Liver (tissue), 9 donors: ENCODE measurements around the gene KLHL42. TPM values are rescaled to one million over a fixed set of nuclear protein-coding genes. Genes with fewer than 3 reads are reported as not detected.

Experiments
- DNase-seq: peaks from one replicate; pipeline ENCODE4 v3.0.0-alpha.2; 2017; ENCODE audit warnings: low spot score
- H3K27ac ChIP-seq, 2 donors: one replicate each; pipeline ENCODE4 v1.7.0; 2013; ENCODE audit warnings: inconsistent platforms in 2 of 2, low read length in 2 of 2, control low read depth in 1 of 2, low read depth in 1 of 2, mild to moderate bottlenecking in 1 of 2
- H3K27me3 ChIP-seq, 4 donors: one replicate each; pipeline versions ENCODE4 v1.6.1 to v1.7.0; 2013; ENCODE audit warnings: low read length in 3 of 4, inconsistent platforms in 1 of 4, mild to moderate bottlenecking in 1 of 4, moderate library complexity in 1 of 4; ENCODE audit not compliant: control insufficient read depth in 4 of 4, insufficient read depth in 4 of 4
- H3K36me3 ChIP-seq, 4 donors: one replicate each; pipeline versions ENCODE4 v1.6.1 to v1.7.0; 2013; ENCODE audit warnings: low read length in 3 of 4, mild to moderate bottlenecking in 3 of 4, low read depth in 1 of 4, moderate library complexity in 1 of 4; ENCODE audit not compliant: control insufficient read depth in 4 of 4, insufficient read depth in 3 of 4
- H3K4me1 ChIP-seq, 4 donors: one replicate each; pipeline versions ENCODE4 v1.6.1 to v1.7.0; 2013; ENCODE audit warnings: low read length in 3 of 4, mild to moderate bottlenecking in 3 of 4, moderate library complexity in 1 of 4; ENCODE audit not compliant: control insufficient read depth in 4 of 4, insufficient read depth in 4 of 4
- H3K4me3 ChIP-seq, 3 donors: one replicate each; pipeline versions ENCODE4 v1.6.1 to v1.7.0; 2013; ENCODE audit warnings: low read length in 3 of 3, control low read depth in 1 of 3, low read depth in 1 of 3, mild to moderate bottlenecking in 1 of 3
- H3K9ac ChIP-seq, 2 donors: one replicate each; pipeline ENCODE4 v1.7.0; 2013; ENCODE audit warnings: low read length in 2 of 2, mild to moderate bottlenecking in 2 of 2, moderate library complexity in 2 of 2, control low read depth in 1 of 2, low read depth in 1 of 2
- H3K9me3 ChIP-seq, 4 donors: one replicate each; pipeline versions ENCODE4 v1.6.1 to v1.7.0; 2013; ENCODE audit warnings: low read length in 3 of 4; ENCODE audit not compliant: control insufficient read depth in 4 of 4
- EGR1 ChIP-seq, 2 donors: IDR thresholded peaks; 2 replicates each; pipeline ENCODE4 v1.6.1; 2016 to 2018; ENCODE audit warnings: antibody characterized with exemption in 2 of 2, low read depth in 2 of 2
- FOXA1 ChIP-seq: IDR thresholded peaks from 2 replicates; pipeline ENCODE4 v1.6.1; 2016; ENCODE audit warnings: antibody characterized with exemption
- FOXA2 ChIP-seq: IDR thresholded peaks from 2 replicates; pipeline ENCODE4 v1.6.1; 2016; ENCODE audit warnings: antibody characterized with exemption
- GABPA ChIP-seq, 2 donors: IDR thresholded peaks in 1 of 2; conservative IDR thresholded peaks in 1 of 2; 2 replicates each; pipeline ENCODE4 v1.6.1; 2016; ENCODE audit warnings: antibody characterized with exemption in 2 of 2, mild to moderate bottlenecking in 1 of 2, moderate library complexity in 1 of 2
- HNF4A ChIP-seq, 2 donors: conservative IDR thresholded peaks; 2 replicates each; pipeline ENCODE4 v1.6.1; 2016; ENCODE audit warnings: antibody characterized with exemption in 2 of 2, mild to moderate bottlenecking in 2 of 2
- HNF4G ChIP-seq: IDR thresholded peaks from 2 replicates; pipeline ENCODE4 v1.6.1; 2016; ENCODE audit warnings: antibody characterized with exemption
- JUND ChIP-seq, 2 donors: IDR thresholded peaks; 2 replicates each; pipeline ENCODE4 v1.6.1; 2016; ENCODE audit warnings: antibody characterized with exemption in 2 of 2
- NR2F2 ChIP-seq: IDR thresholded peaks from 2 replicates; pipeline ENCODE4 v1.6.1; 2016; ENCODE audit warnings: antibody characterized with exemption
- RXRA ChIP-seq, 2 donors: IDR thresholded peaks; 2 replicates each; pipeline ENCODE4 v1.6.1; 2017 to 2018; ENCODE audit warnings: antibody characterized with exemption in 2 of 2, mild to moderate bottlenecking in 1 of 2
- SP1 ChIP-seq: IDR thresholded peaks from 2 replicates; pipeline ENCODE4 v1.6.1; 2018; ENCODE audit warnings: antibody characterized with exemption, mild to moderate bottlenecking
- TAF1 ChIP-seq: conservative IDR thresholded peaks from 2 replicates; pipeline ENCODE4 v1.6.1; 2016; ENCODE audit warnings: antibody characterized with exemption, mild to moderate bottlenecking
- YY1 ChIP-seq: IDR thresholded peaks from 2 replicates; pipeline ENCODE4 v1.6.1; 2016; ENCODE audit warnings: antibody characterized with exemption, mild to moderate bottlenecking
- WGBS: extraction: QIAGEN DNeasy Blood & Tissue Kit; methylation state at CpG from one replicate; pipeline ENCODE4 v1.1.7; 2013; 5-methylcytosine and 5-hydroxymethylcytosine counted together
- polyA plus RNA-seq, 2 donors: library from polyadenylated mRNA; stranded (reverse) in 1 of 2; unstranded in 1 of 2; fragments of 200-250 nt in 1 of 2; fragments of >200 nt in 1 of 2; fragmentation: Nextera tagmentation in 1 of 2; extraction: Ambion mirVana in 1 of 2; gene quantifications; one replicate each; pipeline versions ENCODE4 v1.2.1 to v1.2.3, GENCODE V29; 2013 to 2015
- total RNA-seq, 2 donors: library from RNA; depleted of rRNA; stranded (reverse); fragments of >200 nt; gene quantifications; one replicate each; pipeline ENCODE4 v1.2.3, GENCODE V29; 2014
- TF ChIP-seq, protein P1 (sequence below): IDR thresholded peaks from 2 replicates; pipeline ENCODE4 v1.6.1; 2016; ENCODE audit warnings: antibody characterized with exemption
- TF ChIP-seq, protein P2 (sequence below): IDR thresholded peaks from 2 replicates; pipeline ENCODE4 v1.6.1; 2016; ENCODE audit warnings: antibody characterized with exemption, mild to moderate bottlenecking
- TF ChIP-seq, protein P3 (sequence below): fragments of 150-350 bp; IDR thresholded peaks from 2 replicates; pipeline ENCODE4 v1.5.1; 2017; ENCODE audit warnings: improper control_type of control experiment, low read depth, low read length; ENCODE audit not compliant: missing input control
- TF ChIP-seq, protein P4 (sequence below): IDR thresholded peaks from 2 replicates; pipeline ENCODE4 v1.6.1; 2016; ENCODE audit warnings: antibody characterized with exemption
- donor health status: healthy.
- donor health status: healthy.
- donor health status: healthy.
- donor health status: healthy.
- donor health status: healthy.

KLHL42 gene
- total and polyA plus RNA-seq, 4 donors: 3.6 to 13.4 (median 6.4) TPM

DNA sequence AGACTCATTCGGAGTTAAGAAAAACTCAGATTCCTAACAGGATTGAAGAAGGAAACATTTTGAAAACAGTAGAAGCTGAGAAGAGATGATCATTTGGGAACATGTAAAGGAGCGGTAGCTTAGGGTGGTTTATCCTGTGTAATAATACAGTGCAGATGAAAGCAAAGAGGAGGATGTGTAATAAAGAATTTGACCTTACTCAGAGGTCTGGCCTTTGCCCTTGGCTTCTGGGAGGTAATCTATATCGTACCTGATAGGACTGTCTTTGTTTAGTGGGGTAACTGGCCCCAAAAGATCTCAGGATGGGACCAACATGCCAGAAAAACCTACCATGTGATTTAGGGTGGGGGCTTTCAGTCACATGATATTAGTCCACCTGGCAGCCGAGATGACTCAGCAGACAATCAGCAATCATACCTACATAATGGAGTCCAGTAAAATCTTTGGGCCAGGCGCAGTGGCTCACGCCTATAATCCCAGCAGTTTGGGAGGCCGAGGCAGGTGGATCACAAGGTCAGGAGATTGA is 23.3 kb upstream of the KLHL42 start:
- Histone ChIP-seq H3K9me3 (no peaks in the 10 kb centered on the region), H3K36me3 (peaks cover 0 to 9% (median 3%) of the 10 kb centered on the region in 4 donors), H3K27ac (no peak overlapping the region), H3K27me3 (no peaks in the 10 kb centered on the region), H3K9ac (no peak overlapping the region), H3K4me3 (no peak overlapping the region), H3K4me1 (peaks cover 3 to 17% (median 4%) of the 10 kb centered on the region in 4 donors)
- WGBS: 76% methylated on average over 7 of the region's 7 CpGs
- no peak for DNase-seq
- no peak for TF ChIP-seq SP1
- TF ChIP-seq HNF4A (conservative IDR thresholded peaks at IDR 0.05): no peak
- TF ChIP-seq JUND (IDR thresholded peaks at IDR 0.05): no peak
- TF ChIP-seq, protein P1, sequence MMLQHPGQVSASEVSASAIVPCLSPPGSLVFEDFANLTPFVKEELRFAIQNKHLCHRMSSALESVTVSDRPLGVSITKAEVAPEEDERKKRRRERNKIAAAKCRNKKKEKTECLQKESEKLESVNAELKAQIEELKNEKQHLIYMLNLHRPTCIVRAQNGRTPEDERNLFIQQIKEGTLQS: no peak
- TF ChIP-seq, protein P2, sequence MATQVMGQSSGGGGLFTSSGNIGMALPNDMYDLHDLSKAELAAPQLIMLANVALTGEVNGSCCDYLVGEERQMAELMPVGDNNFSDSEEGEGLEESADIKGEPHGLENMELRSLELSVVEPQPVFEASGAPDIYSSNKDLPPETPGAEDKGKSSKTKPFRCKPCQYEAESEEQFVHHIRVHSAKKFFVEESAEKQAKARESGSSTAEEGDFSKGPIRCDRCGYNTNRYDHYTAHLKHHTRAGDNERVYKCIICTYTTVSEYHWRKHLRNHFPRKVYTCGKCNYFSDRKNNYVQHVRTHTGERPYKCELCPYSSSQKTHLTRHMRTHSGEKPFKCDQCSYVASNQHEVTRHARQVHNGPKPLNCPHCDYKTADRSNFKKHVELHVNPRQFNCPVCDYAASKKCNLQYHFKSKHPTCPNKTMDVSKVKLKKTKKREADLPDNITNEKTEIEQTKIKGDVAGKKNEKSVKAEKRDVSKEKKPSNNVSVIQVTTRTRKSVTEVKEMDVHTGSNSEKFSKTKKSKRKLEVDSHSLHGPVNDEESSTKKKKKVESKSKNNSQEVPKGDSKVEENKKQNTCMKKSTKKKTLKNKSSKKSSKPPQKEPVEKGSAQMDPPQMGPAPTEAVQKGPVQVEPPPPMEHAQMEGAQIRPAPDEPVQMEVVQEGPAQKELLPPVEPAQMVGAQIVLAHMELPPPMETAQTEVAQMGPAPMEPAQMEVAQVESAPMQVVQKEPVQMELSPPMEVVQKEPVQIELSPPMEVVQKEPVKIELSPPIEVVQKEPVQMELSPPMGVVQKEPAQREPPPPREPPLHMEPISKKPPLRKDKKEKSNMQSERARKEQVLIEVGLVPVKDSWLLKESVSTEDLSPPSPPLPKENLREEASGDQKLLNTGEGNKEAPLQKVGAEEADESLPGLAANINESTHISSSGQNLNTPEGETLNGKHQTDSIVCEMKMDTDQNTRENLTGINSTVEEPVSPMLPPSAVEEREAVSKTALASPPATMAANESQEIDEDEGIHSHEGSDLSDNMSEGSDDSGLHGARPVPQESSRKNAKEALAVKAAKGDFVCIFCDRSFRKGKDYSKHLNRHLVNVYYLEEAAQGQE: no peak
- no peak for TF ChIP-seq FOXA2
- TF ChIP-seq RXRA (IDR thresholded peaks at IDR 0.05): no peak
- TF ChIP-seq TAF1: no peak
- TF ChIP-seq, protein P3, sequence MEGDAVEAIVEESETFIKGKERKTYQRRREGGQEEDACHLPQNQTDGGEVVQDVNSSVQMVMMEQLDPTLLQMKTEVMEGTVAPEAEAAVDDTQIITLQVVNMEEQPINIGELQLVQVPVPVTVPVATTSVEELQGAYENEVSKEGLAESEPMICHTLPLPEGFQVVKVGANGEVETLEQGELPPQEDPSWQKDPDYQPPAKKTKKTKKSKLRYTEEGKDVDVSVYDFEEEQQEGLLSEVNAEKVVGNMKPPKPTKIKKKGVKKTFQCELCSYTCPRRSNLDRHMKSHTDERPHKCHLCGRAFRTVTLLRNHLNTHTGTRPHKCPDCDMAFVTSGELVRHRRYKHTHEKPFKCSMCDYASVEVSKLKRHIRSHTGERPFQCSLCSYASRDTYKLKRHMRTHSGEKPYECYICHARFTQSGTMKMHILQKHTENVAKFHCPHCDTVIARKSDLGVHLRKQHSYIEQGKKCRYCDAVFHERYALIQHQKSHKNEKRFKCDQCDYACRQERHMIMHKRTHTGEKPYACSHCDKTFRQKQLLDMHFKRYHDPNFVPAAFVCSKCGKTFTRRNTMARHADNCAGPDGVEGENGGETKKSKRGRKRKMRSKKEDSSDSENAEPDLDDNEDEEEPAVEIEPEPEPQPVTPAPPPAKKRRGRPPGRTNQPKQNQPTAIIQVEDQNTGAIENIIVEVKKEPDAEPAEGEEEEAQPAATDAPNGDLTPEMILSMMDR: no peak
- no peak for TF ChIP-seq NR2F2
- no peak for TF ChIP-seq HNF4G
- no peak for TF ChIP-seq FOXA1
- TF ChIP-seq EGR1 (IDR thresholded peaks at IDR 0.05; ENCODE audit: low read depth in 2 of 2): no peak
- no peak for TF ChIP-seq GABPA (IDR thresholded peaks at IDR 0.05 in 1 of 2, conservative IDR thresholded peaks at IDR 0.05 in 1 of 2)
- no peak for TF ChIP-seq YY1

DNA sequence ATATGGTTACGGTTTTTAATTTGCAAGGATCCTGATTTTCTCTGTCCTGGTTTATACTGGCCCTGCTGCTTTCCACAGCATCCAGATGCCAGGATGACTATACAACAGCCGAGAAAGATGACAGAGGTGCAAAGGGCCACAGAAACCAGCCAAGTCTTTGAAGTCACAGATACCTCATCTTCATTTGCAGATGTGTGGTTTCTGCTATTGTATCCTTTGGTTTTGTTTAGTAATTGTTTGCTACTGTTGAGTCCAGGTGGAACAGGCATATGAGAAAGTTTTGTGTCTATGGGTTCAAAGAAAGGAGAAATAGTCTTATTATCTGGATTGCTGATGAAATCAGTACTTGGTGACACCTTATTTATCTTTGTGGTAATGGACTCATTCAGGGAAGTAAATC is 17.3 kb upstream of the KLHL42 start:
- Histone ChIP-seq H3K4me3 (no peak overlapping the region), H3K27me3 (no peaks in the 10 kb centered on the region), H3K9ac (no peak overlapping the region), H3K9me3 (no peaks in the 10 kb centered on the region), H3K27ac (no peak overlapping the region), H3K4me1 (no peaks in the 10 kb centered on the region), H3K36me3 (no peaks in the 10 kb centered on the region)
- TF ChIP-seq, protein P4, sequence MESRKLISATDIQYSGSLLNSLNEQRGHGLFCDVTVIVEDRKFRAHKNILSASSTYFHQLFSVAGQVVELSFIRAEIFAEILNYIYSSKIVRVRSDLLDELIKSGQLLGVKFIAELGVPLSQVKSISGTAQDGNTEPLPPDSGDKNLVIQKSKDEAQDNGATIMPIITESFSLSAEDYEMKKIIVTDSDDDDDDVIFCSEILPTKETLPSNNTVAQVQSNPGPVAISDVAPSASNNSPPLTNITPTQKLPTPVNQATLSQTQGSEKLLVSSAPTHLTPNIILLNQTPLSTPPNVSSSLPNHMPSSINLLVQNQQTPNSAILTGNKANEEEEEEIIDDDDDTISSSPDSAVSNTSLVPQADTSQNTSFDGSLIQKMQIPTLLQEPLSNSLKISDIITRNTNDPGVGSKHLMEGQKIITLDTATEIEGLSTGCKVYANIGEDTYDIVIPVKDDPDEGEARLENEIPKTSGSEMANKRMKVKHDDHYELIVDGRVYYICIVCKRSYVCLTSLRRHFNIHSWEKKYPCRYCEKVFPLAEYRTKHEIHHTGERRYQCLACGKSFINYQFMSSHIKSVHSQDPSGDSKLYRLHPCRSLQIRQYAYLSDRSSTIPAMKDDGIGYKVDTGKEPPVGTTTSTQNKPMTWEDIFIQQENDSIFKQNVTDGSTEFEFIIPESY: no peak
- WGBS: 95% methylated on average over 2 of the region's 2 CpGs
- DNase-seq: no peak
